A673 (cell line): ENCODE data around the gene IGFBP4. TPM values are rescaled to one million over a fixed set of nuclear protein-coding genes. Genes with fewer than 3 reads are reported as not detected.
"Not testable (repeated sequence)": the region's sequence is repeated elsewhere in the genome, so short reads cannot be mapped to it uniquely, and the experiment has no call there.

ENCODE experiments used
- BruUV-seq: library from RNA; stranded (reverse); fragments of 400-500 nt; replicated peaks from 2 replicates; lab custom pipeline; 2021; lab: Mats Ljungman, UMichigan
- CTCF ChIA-PET: fragments of 300-600 bp; sonication (Branson Sonifier 250); formaldehyde crosslinking; loops from one replicate; lab custom pipeline; 2022; ENCODE audit warnings: antibody characterized with exemption; lab: Charles Lee
- POLR2A ChIA-PET: fragments of 300-600 bp; sonication (Branson Sonifier 250); formaldehyde crosslinking; loops from one replicate; lab custom pipeline; 2022; ENCODE audit warnings: antibody characterized with exemption; ENCODE audit not compliant: low non-redundant PET; lab: Charles Lee
- DNase-seq: peaks from one replicate; pipeline ENCODE4 v3.0.0-alpha.2; 2015; ENCODE audit warnings: low spot score
- H3K27ac ChIP-seq: fragments of 200-600 bp; sonication (generic); 2 replicates; pipeline ENCODE4 v1.5.1; 2016; ENCODE audit warnings: mixed run types, low read depth, mild to moderate bottlenecking, mixed read lengths, antibody characterized with exemption, low read length; ENCODE audit not compliant: poor library complexity, severe bottlenecking
- H3K27me3 ChIP-seq: fragments of 200-600 bp; sonication (generic); replicated peaks from 2 replicates; pipeline ENCODE4 v1.6.1; 2017; ENCODE audit warnings: mixed run types, low read depth, mild to moderate bottlenecking, mixed read lengths, antibody characterized with exemption, low read length; ENCODE audit not compliant: insufficient read depth, poor library complexity
- H3K36me3 ChIP-seq: fragments of 200-600 bp; sonication (generic); 2 replicates; pipeline ENCODE4 v1.6.1; 2016; ENCODE audit warnings: mixed run types, mild to moderate bottlenecking, mixed read lengths, antibody characterized with exemption, low read length; ENCODE audit not compliant: insufficient read depth, poor library complexity, severe bottlenecking
- H3K4me1 ChIP-seq: fragments of 200-600 bp; sonication (generic); 2 replicates; pipeline ENCODE4 v1.6.1; 2017; ENCODE audit warnings: mixed run types, mild to moderate bottlenecking, mixed read lengths, antibody characterized with exemption, low read length; ENCODE audit not compliant: insufficient read depth, poor library complexity, severe bottlenecking
- H3K4me3 ChIP-seq: fragments of 200-600 bp; sonication (generic); 2 replicates; pipeline ENCODE4 v1.5.1; 2016; ENCODE audit warnings: low read depth, mixed run types, mild to moderate bottlenecking, mixed read lengths, low read length; ENCODE audit not compliant: poor library complexity, severe bottlenecking
- H3K9me3 ChIP-seq: fragments of 200-600 bp; sonication (generic); 2 replicates; pipeline ENCODE4 v1.6.1; 2016; ENCODE audit warnings: mixed run types, low read depth, mild to moderate bottlenecking, mixed read lengths, antibody characterized with exemption, low read length; ENCODE audit not compliant: poor library complexity, severe bottlenecking
- CTCF ChIP-seq: fragments of 300-800, 200-600 bp; sonication (generic); conservative IDR thresholded peaks from 2 replicates; pipeline ENCODE4 v1.5.1; 2017; ENCODE audit warnings: low read depth, mild to moderate bottlenecking, antibody characterized with exemption, low read length, moderate library complexity, mixed read lengths
- EZH2 ChIP-seq: fragments of 200-600 bp; sonication (generic); IDR thresholded peaks from 2 replicates; pipeline ENCODE4 v1.6.1; 2017; ENCODE audit warnings: borderline replicate concordance, low read depth, mild to moderate bottlenecking, mixed read lengths, antibody characterized with exemption, low read length; ENCODE audit not compliant: poor library complexity, severe bottlenecking
- intact Hi-C: fragments of 100-400 bp; cut with micrococcal nuclease; formaldehyde crosslinking; loops from one replicate; pipeline ENCODE4 v1.10.0; 2022; ENCODE audit not compliant: unreplicated experiment
- total RNA-seq: library from RNA; stranded (reverse); gene quantifications from 2 replicates; pipeline ENCODE4 v1.2.3, GENCODE V29; 2021

Gene IGFBP4
- total RNA-seq, 1 experiment from 2014 or later: 4.8 TPM

DNA sequence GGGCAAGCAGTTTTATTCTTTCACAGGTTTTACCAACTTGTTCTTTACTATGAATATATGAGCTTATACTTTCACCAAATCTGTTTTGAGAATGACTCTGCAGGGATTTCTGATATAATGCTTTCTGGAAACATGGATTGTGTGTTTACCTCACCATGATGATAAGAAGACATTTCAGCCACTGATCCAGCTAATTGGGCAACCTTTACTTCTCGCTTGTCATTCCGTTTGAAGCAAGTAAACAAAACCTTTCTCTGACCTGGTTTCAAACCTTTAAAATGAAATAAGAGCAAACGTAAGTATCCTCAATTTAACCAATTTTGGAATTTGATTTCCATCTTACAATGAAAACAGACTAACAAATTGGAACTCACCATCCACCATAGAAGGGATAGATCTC, 39.2 kb upstream of the IGFBP4 start:
- no peak for DNase-seq
- no peaks in the 10 kb centered on the region for H3K9me3 ChIP-seq
- no peak for TF ChIP-seq EZH2
- no peak for TF ChIP-seq CTCF
- POLR2A ChIA-PET: no interaction called here
- H3K27ac ChIP-seq: no peak overlapping the region
- H3K4me3 ChIP-seq: no peak overlapping the region
- intact Hi-C loops: no loop called here
- H3K4me1 ChIP-seq: no peaks in the 10 kb centered on the region
- no TSS peak for BruUV-seq
- CTCF ChIA-PET: no interaction called here
- H3K27me3 ChIP-seq: no peaks in the 10 kb centered on the region
- peaks cover 94% of the 10 kb centered on the region for H3K36me3 ChIP-seq

GRCh38 chr17:40407460-40407859, 35.8 kb upstream of the IGFBP4 start:
- H3K4me1 ChIP-seq: no peaks in the 10 kb centered on the region
- H3K27me3 ChIP-seq: no peaks in the 10 kb centered on the region
- no peak for TF ChIP-seq CTCF
- no peak for TF ChIP-seq EZH2
- BruUV-seq: no TSS peak
- intact Hi-C loops: no loop called here
- CTCF ChIA-PET: no interaction called here
- DNase-seq: no peak
- H3K4me3 ChIP-seq: no peak overlapping the region
- POLR2A ChIA-PET: interaction anchor here (0.6 kb wide), 1 partner anchor 10 kb away, joined by 3 read pairs; the partner anchor contains the start of gene TOP2A
- H3K36me3 ChIP-seq: peaks cover 88% of the 10 kb centered on the region
- no peaks in the 10 kb centered on the region for H3K9me3 ChIP-seq
- H3K27ac ChIP-seq: no peak overlapping the region

GRCh38 chr17:40409540-40409939, 33.7 kb upstream of the IGFBP4 start:
- H3K27ac ChIP-seq, H3K4me1 ChIP-seq, H3K4me3 ChIP-seq, DNase-seq, intact Hi-C loops, BruUV-seq, H3K27me3 ChIP-seq, H3K9me3 ChIP-seq, CTCF ChIA-PET: not testable (repeated sequence)
- peaks cover 88% of the 10 kb centered on the region for H3K36me3 ChIP-seq
- POLR2A ChIA-PET: interaction anchor here (0.7 kb wide), 1 partner anchor 102 kb away, joined by 3 read pairs; no protein-coding TSS in a partner anchor

GRCh38 chr17:40410082-40410481, 33.2 kb upstream of the IGFBP4 start:
- DNase-seq: no peak
- Histone ChIP-seq H3K27me3 (no peaks in the 10 kb centered on the region), H3K4me3 (no peak overlapping the region), H3K27ac (no peak overlapping the region), H3K36me3 (peaks cover 86% of the 10 kb centered on the region), H3K4me1 (no peaks in the 10 kb centered on the region), H3K9me3 (no peaks in the 10 kb centered on the region)
- no TSS peak for BruUV-seq
- intact Hi-C loops: loop anchor here (10.0 kb wide), 1 partner anchor 105 kb away; the partner anchor contains the start of gene RARA
- ChIA-PET POLR2A (no interaction called here), CTCF (no interaction called here)
- no peak for TF ChIP-seq CTCF
- TF ChIP-seq EZH2: no peak
